Adipose tissue (tissue), 3 donors: ENCODE measurements around the gene PIGQ. TPM values are rescaled to one million over a fixed set of nuclear protein-coding genes. Genes with fewer than 3 reads are reported as not detected.

ENCODE experiments used
- H3K27ac ChIP-seq: one replicate; pipeline ENCODE4 v1.5.1; 2013; ENCODE audit warnings: low read depth, low read length
- WGBS, 3 donors: extraction: QIAGEN DNeasy Blood & Tissue Kit; methylation state at CpG; one replicate each; pipeline ENCODE4 v1.1.7; 2013; 5-methylcytosine and 5-hydroxymethylcytosine counted together
- polyA plus RNA-seq, 3 donors: library from polyadenylated mRNA; stranded (reverse); fragments of 200-250 nt; gene quantifications; one replicate each; pipeline ENCODE4 v1.2.3, GENCODE V29; 2013
- donor health status: healthy with polysubstance abuse.
- donor health status: Bipolar disorder and iron deficiency.
- donor health status: healthy.

The PIGQ gene
- polyA plus RNA-seq, 3 donors = 36.6 to 47.7 (median 37.6) TPM

GRCh38 chr16:551210-551609, 18.6 kb upstream of the PIGQ start:
- no peak overlapping the region for H3K27ac ChIP-seq
- WGBS, 3 donors = 96 to 98% (median 96%) methylated on average over 28 of the region's 28 CpGs

GRCh38 chr16:552171-552570, 17.6 kb upstream of the PIGQ start:
- no peak overlapping the region for H3K27ac ChIP-seq
- 96 to 97% (median 97%) methylated on average over 30 to 35 of the region's 35 CpGs for WGBS, 3 donors

GRCh38 chr16:553601-554296, 16.0 kb upstream of the PIGQ start:
- H3K27ac ChIP-seq = no peak overlapping the region
- WGBS, 3 donors = 94 to 96% (median 94%) methylated on average over 27 to 33 of the region's 33 CpGs

- WGBS, 3 donors = 85 to 89% (median 86%) methylated on average over 11 of the region's 11 CpGs
- no peak overlapping the region for H3K27ac ChIP-seq
Measured at GRCh38 chr16:554297-554621, 15.5 kb upstream of the PIGQ start.

- WGBS, 3 donors = 77 to 85% (median 83%) methylated on average over 49 to 54 of the region's 54 CpGs
- no peak overlapping the region for H3K27ac ChIP-seq
Measured at GRCh38 chr16:554640-555365, 15.0 kb upstream of the PIGQ start.

- H3K27ac ChIP-seq = no peak overlapping the region
- 68 to 82% (median 79%) methylated on average over 28 to 32 of the region's 32 CpGs for WGBS, 3 donors
Measured at GRCh38 chr16:555528-556473, 14.0 kb upstream of the PIGQ start.

- WGBS, 3 donors = 88 to 91% (median 89%) methylated on average over 25 to 32 of the region's 32 CpGs
- no peak overlapping the region for H3K27ac ChIP-seq
Measured at GRCh38 chr16:556474-557173, 13.1 kb upstream of the PIGQ start.

GRCh38 chr16:557463-558297, 12.1 kb upstream of the PIGQ start:
- WGBS, 3 donors = 75 to 86% (median 77%) methylated on average over 23 of the region's 23 CpGs
- no peak overlapping the region for H3K27ac ChIP-seq

GRCh38 chr16:558298-559020, 11.3 kb upstream of the PIGQ start:
- H3K27ac ChIP-seq = no peak overlapping the region
- WGBS, 3 donors = 52 to 63% (median 59%) methylated on average over 21 to 22 of the region's 22 CpGs

GRCh38 chr16:559021-559380, 10.8 kb upstream of the PIGQ start:
- WGBS, 3 donors = 70 to 77% (median 74%) methylated on average over 14 to 15 of the region's 15 CpGs
- no peak overlapping the region for H3K27ac ChIP-seq

GRCh38 chr16:559411-560203, 10.2 kb upstream of the PIGQ start:
- 9 to 24% (median 10%) methylated on average over 37 to 62 of the region's 62 CpGs for WGBS, 3 donors
- H3K27ac ChIP-seq = no peak overlapping the region

- 0 to 3% (median 2%) methylated on average over 25 to 84 of the region's 84 CpGs for WGBS, 3 donors
- no peak within 1 kb of the TSS for H3K27ac ChIP-seq
Measured at GRCh38 chr16:560204-560700, 9.5 kb upstream of the PIGQ start, which contains the start of gene PRR35. PRR35 (plus strand) TSS chr16:560394; CDS start chr16:563295, 2,901 bp downstream.

GRCh38 chr16:560701-561412, 8.9 kb upstream of the PIGQ start:
- 10 to 39% (median 26%) methylated on average over 31 to 50 of the region's 54 CpGs for WGBS, 3 donors
- no peak overlapping the region for H3K27ac ChIP-seq

GRCh38 chr16:561413-561794, 8.4 kb upstream of the PIGQ start:
- WGBS, 3 donors = 30 to 77% (median 75%) methylated on average over 14 to 15 of the region's 15 CpGs
- H3K27ac ChIP-seq = no peak overlapping the region
